ENCODE measurements around the gene CLTA. TPM values are rescaled to one million over a fixed set of nuclear protein-coding genes. Genes with fewer than 3 reads are reported as not detected.
A peak's percentile ranks its signal among the peaks of the same experiment; 100 is the strongest.

The CLTA gene
- total and polyA plus RNA-seq, 2 of the 8 experiments (the other 6 are each of a cell fraction or from before 2014, with no cell fraction given), result 137 to 236 TPM

DNA sequence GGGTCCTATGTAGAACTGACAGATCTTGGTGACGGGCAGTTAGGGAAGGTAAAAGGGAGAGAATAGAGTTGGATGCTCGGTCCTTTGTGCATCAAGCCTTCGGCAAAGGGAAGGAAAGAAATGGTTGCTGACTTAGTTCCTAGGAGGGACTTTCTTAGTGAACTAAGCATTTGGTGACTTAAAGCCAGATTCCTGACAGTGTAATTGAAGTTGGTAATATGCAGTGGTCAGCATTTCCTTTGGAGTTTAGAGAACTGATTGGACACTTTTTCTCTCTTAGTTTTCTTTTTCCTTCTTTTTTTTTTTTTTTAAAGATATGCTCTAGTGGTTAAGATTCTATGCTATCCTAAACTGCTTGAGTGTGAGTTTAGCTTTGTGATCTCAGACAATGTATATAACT lies 2.3 kb downstream of the CLTA start:
- Histone ChIP-seq H3K23ac (ENCODE audit: insufficient read length) (no peak overlapping the region), H2BK120ac (replicated peaks; ENCODE audit: low read depth, low read length) (no peak overlapping the region), H3K23me2 (ENCODE audit: low read depth, low read length) (peaks cover 8% of the 10 kb centered on the region), H3K4me2 (ENCODE audit: insufficient read depth in 1 of 2, low read depth in 2 of 2, low read length in 2 of 2) (peak overlapping the region; percentile 95 to 99; a peak in 3 of 4 replicates), H2BK5ac (ENCODE audit: low read depth, low read length) (no peak overlapping the region), H3K9me3 (ENCODE audit: insufficient read depth in 2 of 2, low read depth in 1 of 2, low read length in 1 of 2) (no peaks in the 10 kb centered on the region), H3K4me1 (replicated peaks in 1 of 4; ENCODE audit: control insufficient read depth in 3 of 4, insufficient read depth in 4 of 4, low read length in 3 of 4) (peaks cover 6 to 12% (median 10%) of the 10 kb centered on the region in 4 experiments; a peak in 6 of 7 replicates), H4K5ac (ENCODE audit: insufficient read length, low read depth, low read length) (no peak overlapping the region), H3K79me1 (ENCODE audit: low read depth, low read length) (peaks cover 9% of the 10 kb centered on the region), H4K8ac (ENCODE audit: extremely low read depth, insufficient read depth, low read length) (no peak overlapping the region), H2BK15ac (ENCODE audit: low read length) (no peak overlapping the region), H3K18ac (ENCODE audit: extremely low read depth, low read length) (no peak overlapping the region), H3K27me3 (replicated peaks in 1 of 4; ENCODE audit: control insufficient read depth in 3 of 4, extremely low read depth in 1 of 4, insufficient read depth in 3 of 4, low read length in 3 of 4) (no peaks in the 10 kb centered on the region), H2AK5ac (ENCODE audit: low read depth, low read length) (no peak overlapping the region), H2BK20ac (ENCODE audit: low read length) (no peak overlapping the region), H4K91ac (replicated peaks; ENCODE audit: insufficient read length, low read length) (no peak overlapping the region), H3K36me3 (ENCODE audit: control insufficient read depth in 2 of 4, insufficient read depth in 4 of 4, low read length in 3 of 4) (peaks cover 0 to 10% (median 5%) of the 10 kb centered on the region in 4 experiments; a peak in 2 of 8 replicates), H3K56ac (replicated peaks; ENCODE audit: insufficient read length, low read depth, low read length) (no peak overlapping the region), H3K9ac (replicated peaks in 1 of 4; ENCODE audit: extremely low read depth in 1 of 4, low read depth in 3 of 4, low read length in 3 of 4) (no peak overlapping the region; a peak in 1 of 7 replicates), H3K14ac (ENCODE audit: insufficient read length) (no peak overlapping the region), H3K4me3 (ENCODE audit: extremely low read depth in 1 of 4, insufficient read depth in 2 of 4, low read depth in 3 of 4, low read length in 4 of 4) (peak overlapping the region in 3 of 4 experiments; percentile 86 to 97 (median 97); a peak in 4 of 8 replicates), H3K27ac (ENCODE audit: low read depth, low read length) (no peak overlapping the region), H2BK12ac (ENCODE audit: low read depth, low read length) (no peak overlapping the region), H2AFZ (ENCODE audit: low read length) (no peak overlapping the region), H3K79me2 (ENCODE audit: control insufficient read depth in 1 of 2, insufficient read depth in 2 of 2, low read length in 2 of 2) (peaks cover 36 to 64% of the 10 kb centered on the region in 2 experiments), H3K4ac (replicated peaks; ENCODE audit: insufficient read length, low read depth, low read length) (no peak overlapping the region), H4K20me1 (replicated peaks in 1 of 2; ENCODE audit: control insufficient read depth in 1 of 2, insufficient read depth in 2 of 2, low read length in 2 of 2) (peaks cover 17 to 19% of the 10 kb centered on the region in 2 experiments)
- POLR2A ChIA-PET (ENCODE audit: partially characterized antibody), result interaction anchor here (1.4 to 3.4 kb wide), 4 partner anchors 18 to 135 kb away, joined by 3 to 10 read pairs (median 8); no protein-coding TSS in a partner anchor
- CTCF ChIA-PET (ENCODE audit: partially characterized antibody), result interaction anchor here (0.9 to 2.7 kb wide), 4 partner anchors 12 to 87 kb away, joined by 3 to 12 read pairs (median 4); no protein-coding TSS in a partner anchor
- WGBS, 2 experiments (ENCODE audit: extremely low coverage in 1 of 2, insufficient coverage in 1 of 2, insufficient read length in 1 of 2, insufficient replicate concordance in 2 of 2, low coverage in 1 of 2, low lambda C conversion rate in 2 of 2, missing lambda C conversion rate in 1 of 2), result 89% methylated on average over 3 of the region's 3 CpGs; no CpG with 5 or more reads in 1 of the 2 experiments
- no peak for TF ChIP-seq JUN (IDR thresholded peaks at IDR 0.05; ENCODE audit: low read depth, low read length)
- TF ChIP-seq BRCA1 (IDR thresholded peaks at IDR 0.05; ENCODE audit: low read depth, low read length), result no peak
- no peak for TF ChIP-seq CHD2 (IDR thresholded peaks at IDR 0.05; ENCODE audit: low read length)
- no peak for TF ChIP-seq JUND (IDR thresholded peaks at IDR 0.05; ENCODE audit: low read length)
- TF ChIP-seq PHF8 (conservative IDR thresholded peaks at IDR 0.05; ENCODE audit: low read depth, low read length), result no peak
- TF ChIP-seq RBBP5 (IDR thresholded peaks at IDR 0.05; ENCODE audit: borderline replicate concordance, low read depth, low read length), result no peak
- TF ChIP-seq NRF1 (IDR thresholded peaks at IDR 0.05; ENCODE audit: low read depth, low read length), result no peak
- no peak for TF ChIP-seq GTF2F1 (IDR thresholded peaks at IDR 0.05; ENCODE audit: borderline replicate concordance, low read depth, low read length)
- no peak for TF ChIP-seq SUZ12 (IDR thresholded peaks at IDR 0.05; ENCODE audit: low read length)
- no peak for TF ChIP-seq KDM4A (IDR thresholded peaks at IDR 0.05; ENCODE audit: low read depth, low read length, severe bottlenecking)
- TF ChIP-seq EP300 (IDR thresholded peaks at IDR 0.05; ENCODE audit: borderline replicate concordance in 1 of 2, low read depth in 2 of 2, low read length in 2 of 2), result no peak
- DNase-seq (ENCODE audit: low read depth in 1 of 2, low spot score in 2 of 2) (no peak), FAIRE-seq (no peak)

All from H1 (cell line).